SK-N-SH (cell line): ENCODE results near the gene PXK. TPM values are rescaled to one million over a fixed set of nuclear protein-coding genes. Genes with fewer than 3 reads are reported as not detected.

Experiments used
- CTCF ChIA-PET: fragments of 300-600, 350-600 bp; formaldehyde crosslinking; extraction: SDS; loops from one replicate; lab custom pipeline; 2021; lab: Yijun Ruan, JAX
- POLR2A ChIA-PET: fragments of 350-600 bp; sonication (Branson Sonifier 250); formaldehyde crosslinking; extraction: SDS; loops from one replicate; lab custom pipeline; 2020; ENCODE audit warnings: antibody characterized with exemption, inconsistent platforms; lab: Yijun Ruan, JAX
- DNase-seq: peaks from one replicate; pipeline ENCODE4 v3.0.0; 2012
- H2AFZ ChIP-seq: fragments of 200-600 bp; sonication (generic); 2 replicates; pipeline ENCODE4 v1.8.1; 2016; ENCODE audit warnings: antibody characterized with exemption, mild to moderate bottlenecking, low read depth
- H3F3A ChIP-seq: fragments of 200-600 bp; sonication (generic); replicated peaks from 2 replicates; pipeline ENCODE3; 2016; ENCODE audit warnings: antibody characterized with exemption, mild to moderate bottlenecking; ENCODE audit not compliant: insufficient read depth
- H3K27ac ChIP-seq, 2 experiments: fragments of 200-500 bp in 1 of 2; fragments of 200-600 bp in 1 of 2; sonication (Bioruptor generic) in 1 of 2; sonication (generic), shearing (Covaris generic) in 1 of 2; 2 replicates each; pipeline versions ENCODE4 v1.5.1 to v1.6.1; 2014 to 2016; ENCODE audit warnings: low read depth in 2 of 2, inconsistent platforms in 1 of 2, low read length in 1 of 2, mild to moderate bottlenecking in 1 of 2, mixed read lengths in 1 of 2
- H3K27me3 ChIP-seq: fragments of 200-600 bp; sonication (generic), shearing (Covaris generic); 2 replicates; pipeline ENCODE4 v1.6.1; 2016; ENCODE audit warnings: mixed run types; ENCODE audit not compliant: insufficient read depth
- H3K36me3 ChIP-seq, 2 experiments: fragments of 200-500 bp in 1 of 2; fragments of 200-600 bp in 1 of 2; sonication (Bioruptor generic) in 1 of 2; sonication (generic) in 1 of 2; replicated peaks in 1 of 2; 2 replicates each; pipeline versions ENCODE3 to v1.5.1; 2014 to 2016; ENCODE audit warnings: low read length in 1 of 2, mild to moderate bottlenecking in 1 of 2; ENCODE audit not compliant: insufficient read depth in 2 of 2, control insufficient read depth in 1 of 2
- H3K4me1 ChIP-seq, 2 experiments: fragments of 200-500 bp in 1 of 2; fragments of 200-600 bp in 1 of 2; sonication (Bioruptor generic) in 1 of 2; sonication (generic), shearing (Covaris generic) in 1 of 2; 2 replicates each; pipeline versions ENCODE4 v1.5.1 to v1.6.1; 2014 to 2016; ENCODE audit warnings: low read depth in 1 of 2, low read length in 1 of 2, mixed run types in 1 of 2; ENCODE audit not compliant: insufficient read depth in 2 of 2, control insufficient read depth in 1 of 2
- H3K4me2 ChIP-seq: fragments of 200-600 bp; sonication (generic), shearing (Covaris generic); 2 replicates; pipeline ENCODE4 v1.6.1; 2017; ENCODE audit warnings: mixed run types
- H3K4me3 ChIP-seq, 2 experiments: fragments of 200-500 bp in 1 of 2; fragments of 200-600 bp in 1 of 2; sonication (Bioruptor generic) in 1 of 2; sonication (generic), shearing (Covaris generic) in 1 of 2; 2 replicates each; pipeline versions ENCODE4 v1.5.1 to v1.8.1; 2014 to 2016; ENCODE audit warnings: low read depth in 2 of 2, inconsistent platforms in 1 of 2, low read length in 1 of 2, mild to moderate bottlenecking in 1 of 2, mixed read lengths in 1 of 2, moderate library complexity in 1 of 2
- H3K79me2 ChIP-seq: fragments of 200-600 bp; sonication (generic); 2 replicates; pipeline ENCODE4 v1.8.1; 2017; ENCODE audit warnings: mild to moderate bottlenecking; ENCODE audit not compliant: insufficient read depth
- H3K9ac ChIP-seq: fragments of 200-600 bp; sonication (generic); 2 replicates; pipeline ENCODE4 v1.6.1; 2017; ENCODE audit warnings: mixed run types
- H3K9me2 ChIP-seq: fragments of 200-600 bp; sonication (generic); 2 replicates; pipeline ENCODE4 v1.6.1; 2017; ENCODE audit warnings: mixed run types
- H3K9me3 ChIP-seq: fragments of 200-600 bp; sonication (generic); 2 replicates; pipeline ENCODE4 v1.6.1; 2017; ENCODE audit warnings: mixed run types, mild to moderate bottlenecking, moderate library complexity
- H4K20me1 ChIP-seq: fragments of 200-600 bp; sonication (generic); 2 replicates; pipeline ENCODE4 v1.6.1; 2017; ENCODE audit warnings: mild to moderate bottlenecking, mixed run types; ENCODE audit not compliant: insufficient read depth
- CHD2 ChIP-seq: fragments of 150-350 bp; IDR thresholded peaks from 2 replicates; pipeline ENCODE4 v1.6.1; 2018; ENCODE audit warnings: low read length; ENCODE audit not compliant: partially characterized antibody
- EP300 ChIP-seq, 2 experiments: IDR thresholded peaks; 2 replicates each; pipeline versions ENCODE4 v1.4.0 to v1.6.1; 2012; ENCODE audit warnings: borderline replicate concordance in 1 of 2, low read depth in 1 of 2, low read length in 1 of 2
- EZH2phosphoT487 ChIP-seq: fragments of 200-600 bp; sonication (generic); IDR thresholded peaks from 2 replicates; pipeline ENCODE4 v1.6.1; 2017; ENCODE audit warnings: low read depth, mixed run types, mild to moderate bottlenecking, antibody characterized with exemption, moderate library complexity, borderline replicate concordance
- FOXJ3 ChIP-seq: sonication (generic); formaldehyde crosslinking; IDR thresholded peaks from 2 replicates; pipeline ENCODE4 v1.5.1; 2020; ENCODE audit warnings: mild to moderate bottlenecking, missing genetic modification reagents
- GABPA ChIP-seq: IDR thresholded peaks from 2 replicates; pipeline ENCODE4 v1.4.0; 2012; ENCODE audit warnings: low read depth, mild to moderate bottlenecking
- GATA2 ChIP-seq: sonication (generic); formaldehyde crosslinking; IDR thresholded peaks from 2 replicates; pipeline ENCODE4 v1.5.0; 2020; ENCODE audit warnings: mild to moderate bottlenecking, missing genetic modification reagents
- JUND ChIP-seq: IDR thresholded peaks from 2 replicates; pipeline ENCODE4 v1.4.0; 2012
- MEF2A ChIP-seq: IDR thresholded peaks from 2 replicates; pipeline ENCODE4 v1.4.0; 2012; ENCODE audit warnings: low read depth, borderline replicate concordance
- NFIC ChIP-seq: IDR thresholded peaks from 2 replicates; pipeline ENCODE4 v1.4.0; 2012; ENCODE audit warnings: borderline replicate concordance
- POLR2AphosphoS5 ChIP-seq: IDR thresholded peaks from 2 replicates; pipeline ENCODE4 v1.6.1; 2012; ENCODE audit warnings: low read depth, low read length
- RCOR1 ChIP-seq: fragments of 150-350 bp; IDR thresholded peaks from 2 replicates; pipeline ENCODE4 v1.6.1; 2017; ENCODE audit warnings: antibody characterized with exemption, low read length
- RFX5 ChIP-seq: IDR thresholded peaks from 2 replicates; pipeline ENCODE4 v1.6.1; 2012; ENCODE audit warnings: mild to moderate bottlenecking, improper control_type of control experiment, low read length
- RXRA ChIP-seq: IDR thresholded peaks from 2 replicates; pipeline ENCODE4 v1.4.0; 2012; ENCODE audit warnings: low read depth, mild to moderate bottlenecking, borderline replicate concordance
- SIN3A ChIP-seq: IDR thresholded peaks from 2 replicates; pipeline ENCODE4 v1.6.1; 2012; ENCODE audit warnings: low read depth, mild to moderate bottlenecking, low read length, moderate library complexity, borderline replicate concordance
- SMC3 ChIP-seq: IDR thresholded peaks from 2 replicates; pipeline ENCODE4 v1.6.1; 2012; ENCODE audit warnings: low read depth, low read length, improper control_type of control experiment
- TCF12 ChIP-seq: IDR thresholded peaks from 2 replicates; pipeline ENCODE4 v1.4.0; 2012
- TEAD4 ChIP-seq: IDR thresholded peaks from 2 replicates; pipeline ENCODE4 v1.4.0; 2012; ENCODE audit warnings: mild to moderate bottlenecking, borderline replicate concordance; ENCODE audit not compliant: insufficient read depth
- YY1 ChIP-seq: IDR thresholded peaks from 2 replicates; pipeline ENCODE4 v1.4.0; 2012; ENCODE audit warnings: low read depth, mild to moderate bottlenecking
- WGBS: methylation state at CpG from one replicate; pipeline ENCODE4 v1.1.6; 2017; ENCODE audit warnings: low lambda C conversion rate; 5-methylcytosine and 5-hydroxymethylcytosine counted together
- polyA plus RNA-seq, 3 experiments: library from polyadenylated mRNA; depleted of rRNA; stranded (reverse); fragments of >200 nt; gene quantifications; 2 replicates each; pipeline ENCODE4 v1.2.3, GENCODE V29; 2012
- TF ChIP-seq, protein P1 (sequence below): IDR thresholded peaks from 2 replicates; pipeline ENCODE4 v1.6.1; 2012; ENCODE audit warnings: mild to moderate bottlenecking, low read depth, low read length, moderate library complexity
- TF ChIP-seq, protein P2 (sequence below): fragments of 200-600 bp; sonication (generic); IDR thresholded peaks from 2 replicates; pipeline ENCODE4 v1.6.1; 2017; ENCODE audit warnings: antibody characterized with exemption, mild to moderate bottlenecking, moderate library complexity
- TF ChIP-seq, protein P3 (sequence below): fragments of 150-350 bp; IDR thresholded peaks from 2 replicates; pipeline ENCODE4 v1.6.1; 2017; ENCODE audit warnings: antibody characterized with exemption, low read length, low read depth, borderline replicate concordance

PXK gene
- polyA plus RNA-seq, 1 of the 3 experiments (the other 2 are of a cell fraction): 8.4 TPM

- H3K9me3 ChIP-seq: no peaks in the 10 kb centered on the region
- no peaks in the 10 kb centered on the region for H4K20me1 ChIP-seq
- H3K27ac ChIP-seq: no peak overlapping the region
- H3K4me2 ChIP-seq: no peak overlapping the region
- 77% methylated on average over 1 of the region's 1 CpG for WGBS
- H3K9me2 ChIP-seq: no peaks in the 10 kb centered on the region
- DNase-seq: no peak
- H3K9ac ChIP-seq: no peak overlapping the region
- TF ChIP-seq YY1 (no peak), RCOR1 (no peak), GATA2 (CRISPR knock-in tag) (no peak), RXRA (no peak), MEF2A (no peak), RFX5 (no peak), TEAD4 (no peak), JUND (no peak), CHD2 (no peak), GABPA (no peak), EP300 (IDR thresholded peaks at IDR 0.05; ENCODE audit: borderline replicate concordance in 1 of 2, low read depth in 1 of 2, low read length in 1 of 2) (peak in 1 of 2 experiments; percentile 10; a peak in 1 of 4 replicates), NFIC (0 out of 2 replicates have a peak, but pooled peaks have one; percentile 29), FOXJ3 (CRISPR knock-in tag) (no peak), EZH2phosphoT487 (no peak), TCF12 (peak; percentile 49; the same call in 1 of the 2 replicates), SMC3 (no peak), POLR2AphosphoS5 (no peak), SIN3A (no peak)
- TF ChIP-seq, protein P1, sequence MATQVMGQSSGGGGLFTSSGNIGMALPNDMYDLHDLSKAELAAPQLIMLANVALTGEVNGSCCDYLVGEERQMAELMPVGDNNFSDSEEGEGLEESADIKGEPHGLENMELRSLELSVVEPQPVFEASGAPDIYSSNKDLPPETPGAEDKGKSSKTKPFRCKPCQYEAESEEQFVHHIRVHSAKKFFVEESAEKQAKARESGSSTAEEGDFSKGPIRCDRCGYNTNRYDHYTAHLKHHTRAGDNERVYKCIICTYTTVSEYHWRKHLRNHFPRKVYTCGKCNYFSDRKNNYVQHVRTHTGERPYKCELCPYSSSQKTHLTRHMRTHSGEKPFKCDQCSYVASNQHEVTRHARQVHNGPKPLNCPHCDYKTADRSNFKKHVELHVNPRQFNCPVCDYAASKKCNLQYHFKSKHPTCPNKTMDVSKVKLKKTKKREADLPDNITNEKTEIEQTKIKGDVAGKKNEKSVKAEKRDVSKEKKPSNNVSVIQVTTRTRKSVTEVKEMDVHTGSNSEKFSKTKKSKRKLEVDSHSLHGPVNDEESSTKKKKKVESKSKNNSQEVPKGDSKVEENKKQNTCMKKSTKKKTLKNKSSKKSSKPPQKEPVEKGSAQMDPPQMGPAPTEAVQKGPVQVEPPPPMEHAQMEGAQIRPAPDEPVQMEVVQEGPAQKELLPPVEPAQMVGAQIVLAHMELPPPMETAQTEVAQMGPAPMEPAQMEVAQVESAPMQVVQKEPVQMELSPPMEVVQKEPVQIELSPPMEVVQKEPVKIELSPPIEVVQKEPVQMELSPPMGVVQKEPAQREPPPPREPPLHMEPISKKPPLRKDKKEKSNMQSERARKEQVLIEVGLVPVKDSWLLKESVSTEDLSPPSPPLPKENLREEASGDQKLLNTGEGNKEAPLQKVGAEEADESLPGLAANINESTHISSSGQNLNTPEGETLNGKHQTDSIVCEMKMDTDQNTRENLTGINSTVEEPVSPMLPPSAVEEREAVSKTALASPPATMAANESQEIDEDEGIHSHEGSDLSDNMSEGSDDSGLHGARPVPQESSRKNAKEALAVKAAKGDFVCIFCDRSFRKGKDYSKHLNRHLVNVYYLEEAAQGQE: no peak
- TF ChIP-seq, protein P2, sequence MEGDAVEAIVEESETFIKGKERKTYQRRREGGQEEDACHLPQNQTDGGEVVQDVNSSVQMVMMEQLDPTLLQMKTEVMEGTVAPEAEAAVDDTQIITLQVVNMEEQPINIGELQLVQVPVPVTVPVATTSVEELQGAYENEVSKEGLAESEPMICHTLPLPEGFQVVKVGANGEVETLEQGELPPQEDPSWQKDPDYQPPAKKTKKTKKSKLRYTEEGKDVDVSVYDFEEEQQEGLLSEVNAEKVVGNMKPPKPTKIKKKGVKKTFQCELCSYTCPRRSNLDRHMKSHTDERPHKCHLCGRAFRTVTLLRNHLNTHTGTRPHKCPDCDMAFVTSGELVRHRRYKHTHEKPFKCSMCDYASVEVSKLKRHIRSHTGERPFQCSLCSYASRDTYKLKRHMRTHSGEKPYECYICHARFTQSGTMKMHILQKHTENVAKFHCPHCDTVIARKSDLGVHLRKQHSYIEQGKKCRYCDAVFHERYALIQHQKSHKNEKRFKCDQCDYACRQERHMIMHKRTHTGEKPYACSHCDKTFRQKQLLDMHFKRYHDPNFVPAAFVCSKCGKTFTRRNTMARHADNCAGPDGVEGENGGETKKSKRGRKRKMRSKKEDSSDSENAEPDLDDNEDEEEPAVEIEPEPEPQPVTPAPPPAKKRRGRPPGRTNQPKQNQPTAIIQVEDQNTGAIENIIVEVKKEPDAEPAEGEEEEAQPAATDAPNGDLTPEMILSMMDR: no peak
- TF ChIP-seq, protein P3, sequence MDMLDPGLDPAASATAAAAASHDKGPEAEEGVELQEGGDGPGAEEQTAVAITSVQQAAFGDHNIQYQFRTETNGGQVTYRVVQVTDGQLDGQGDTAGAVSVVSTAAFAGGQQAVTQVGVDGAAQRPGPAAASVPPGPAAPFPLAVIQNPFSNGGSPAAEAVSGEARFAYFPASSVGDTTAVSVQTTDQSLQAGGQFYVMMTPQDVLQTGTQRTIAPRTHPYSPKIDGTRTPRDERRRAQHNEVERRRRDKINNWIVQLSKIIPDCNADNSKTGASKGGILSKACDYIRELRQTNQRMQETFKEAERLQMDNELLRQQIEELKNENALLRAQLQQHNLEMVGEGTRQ: no peak
- H3K4me3 ChIP-seq: no peak overlapping the region
- ChIA-PET POLR2A (no interaction called here), CTCF (interaction anchor here (1.0 kb wide), 1 partner anchor 27 kb away, joined by 3 read pairs; no protein-coding TSS in a partner anchor)
- no peak overlapping the region for H2AFZ ChIP-seq
- no peaks in the 10 kb centered on the region for H3K36me3 ChIP-seq
- no peaks in the 10 kb centered on the region for H3K4me1 ChIP-seq
- H3K27me3 ChIP-seq: no peaks in the 10 kb centered on the region
- no peaks in the 10 kb centered on the region for H3K79me2 ChIP-seq
- H3F3A ChIP-seq: peaks cover 2% of the 10 kb centered on the region
Measured at GRCh38 chr3:58366699-58367098, 34.0 kb downstream of the PXK start.
